HUES48 (cell line): ENCODE results near the gene TPD52L3.

Experiments
- H3K27ac ChIP-seq: one replicate; pipeline ENCODE4 v1.7.0; 2013; ENCODE audit warnings: low read depth, low read length, inconsistent platforms
- H3K27me3 ChIP-seq: 2 replicates; pipeline ENCODE4 v1.6.1; 2013; ENCODE audit warnings: mild to moderate bottlenecking, low read length; ENCODE audit not compliant: control insufficient read depth, insufficient read depth
- H3K36me3 ChIP-seq: 2 replicates; pipeline ENCODE4 v1.6.1; 2013; ENCODE audit warnings: low read length; ENCODE audit not compliant: control insufficient read depth, insufficient read depth
- H3K4me1 ChIP-seq: 2 replicates; pipeline ENCODE4 v1.6.1; 2013; ENCODE audit warnings: mild to moderate bottlenecking, low read length; ENCODE audit not compliant: control insufficient read depth, insufficient read depth
- H3K4me3 ChIP-seq: 2 replicates; pipeline ENCODE4 v1.5.1; 2013; ENCODE audit warnings: mild to moderate bottlenecking, low read depth, low read length
- H3K9ac ChIP-seq: 2 replicates; pipeline ENCODE4 v1.6.1; 2013; ENCODE audit warnings: mild to moderate bottlenecking, low read depth, low read length, moderate library complexity
- H3K9me3 ChIP-seq: 2 replicates; pipeline ENCODE4 v1.6.1; 2013; ENCODE audit warnings: low read length; ENCODE audit not compliant: control insufficient read depth, insufficient read depth

The TPD52L3 gene

GRCh38 chr9:6328103-6328502 is at the start of gene TPD52L3:
TPD52L3 (plus strand) TSS chr9:6328375; CDS start chr9:6328596, 221 bp downstream.
- Histone ChIP-seq H3K9me3 (no peaks in the 10 kb centered on the region), H3K36me3 (no peaks in the 10 kb centered on the region), H3K27me3 (no peaks in the 10 kb centered on the region), H3K4me1 (0 out of 2 replicates have a peak, but pooled peaks cover 2% of the 10 kb centered on the region), H3K4me3 (no peak within 1 kb of the TSS), H3K9ac (no peak within 1 kb of the TSS), H3K27ac (no peak within 1 kb of the TSS)

- Histone ChIP-seq H3K27me3 (no peaks in the 10 kb centered on the region), H3K36me3 (no peaks in the 10 kb centered on the region), H3K27ac (no peak overlapping the region), H3K9me3 (no peaks in the 10 kb centered on the region), H3K4me3 (no peak overlapping the region), H3K9ac (no peak overlapping the region), H3K4me1 (no peaks in the 10 kb centered on the region)
These were observed 26.3 kb upstream of the TPD52L3 start for GRCh38 chr9:6301858-6302257.

GRCh38 chr9:6302417-6302816 is 25.8 kb upstream of the TPD52L3 start:
- Histone ChIP-seq H3K36me3 (no peaks in the 10 kb centered on the region), H3K27ac (no peak overlapping the region), H3K9ac (no peak overlapping the region), H3K4me3 (no peak overlapping the region), H3K27me3 (no peaks in the 10 kb centered on the region), H3K9me3 (no peaks in the 10 kb centered on the region), H3K4me1 (no peaks in the 10 kb centered on the region; the same call in 1 of the 2 replicates)

- Histone ChIP-seq H3K4me1 (peaks cover 6% of the 10 kb centered on the region; the same call in 1 of the 2 replicates), H3K9me3 (no peaks in the 10 kb centered on the region), H3K36me3 (no peaks in the 10 kb centered on the region), H3K4me3 (no peak overlapping the region), H3K27me3 (no peaks in the 10 kb centered on the region), H3K27ac (no peak overlapping the region), H3K9ac (no peak overlapping the region)
These were observed 23.9 kb upstream of the TPD52L3 start for GRCh38 chr9:6304232-6304631.

GRCh38 chr9:6305954-6306563 is 22.1 kb upstream of the TPD52L3 start:
- Histone ChIP-seq H3K36me3 (no peaks in the 10 kb centered on the region), H3K4me3 (no peak overlapping the region), H3K9ac (no peak overlapping the region), H3K9me3 (no peaks in the 10 kb centered on the region), H3K27me3 (no peaks in the 10 kb centered on the region), H3K27ac (no peak overlapping the region), H3K4me1 (peaks cover 6% of the 10 kb centered on the region; the same call in 1 of the 2 replicates)

- Histone ChIP-seq H3K27me3 (no peaks in the 10 kb centered on the region), H3K36me3 (no peaks in the 10 kb centered on the region), H3K9me3 (no peaks in the 10 kb centered on the region), H3K27ac (no peak overlapping the region), H3K4me3 (no peak overlapping the region), H3K9ac (no peak overlapping the region), H3K4me1 (peaks cover 6% of the 10 kb centered on the region; the same call in 1 of the 2 replicates)
These were observed 20.6 kb upstream of the TPD52L3 start for GRCh38 chr9:6307551-6308096.

GRCh38 chr9:6330958-6331634 is 2.9 kb downstream of the TPD52L3 start:
- Histone ChIP-seq H3K4me3 (no peak overlapping the region), H3K9ac (no peak overlapping the region), H3K27ac (no peak overlapping the region), H3K36me3 (no peaks in the 10 kb centered on the region), H3K27me3 (no peaks in the 10 kb centered on the region), H3K4me1 (0 out of 2 replicates have a peak, but pooled peaks cover 2% of the 10 kb centered on the region), H3K9me3 (peaks cover 16% of the 10 kb centered on the region)

- H3K4me3 ChIP-seq: no peak overlapping the region
- H3K9ac ChIP-seq: no peak overlapping the region
- peaks cover 20% of the 10 kb centered on the region for H3K9me3 ChIP-seq
- H3K27ac ChIP-seq: no peak overlapping the region
- no peaks in the 10 kb centered on the region for H3K36me3 ChIP-seq
- H3K27me3 ChIP-seq: no peaks in the 10 kb centered on the region
- H3K4me1 ChIP-seq: 0 out of 2 replicates have a peak, but pooled peaks cover 2% of the 10 kb centered on the region
These were observed 6.1 kb downstream of the TPD52L3 start for GRCh38 chr9:6334305-6334704.

- H3K27ac ChIP-seq: no peak overlapping the region
- no peak overlapping the region for H3K9ac ChIP-seq
- no peaks in the 10 kb centered on the region for H3K27me3 ChIP-seq
- H3K36me3 ChIP-seq: no peaks in the 10 kb centered on the region
- no peak overlapping the region for H3K4me3 ChIP-seq
- H3K4me1 ChIP-seq: no peaks in the 10 kb centered on the region
- no peaks in the 10 kb centered on the region for H3K9me3 ChIP-seq
These were observed 20.6 kb downstream of the TPD52L3 start for GRCh38 chr9:6348766-6349165.

- Histone ChIP-seq H3K9me3 (no peaks in the 10 kb centered on the region), H3K9ac (no peak overlapping the region), H3K27ac (no peak overlapping the region), H3K36me3 (no peaks in the 10 kb centered on the region), H3K4me1 (no peaks in the 10 kb centered on the region), H3K27me3 (no peaks in the 10 kb centered on the region), H3K4me3 (no peak overlapping the region)
These were observed 23.6 kb downstream of the TPD52L3 start for GRCh38 chr9:6351737-6352136.

GRCh38 chr9:6354072-6354686 is 26.0 kb downstream of the TPD52L3 start:
- Histone ChIP-seq H3K9ac (no peak overlapping the region), H3K4me1 (no peaks in the 10 kb centered on the region), H3K4me3 (no peak overlapping the region), H3K27me3 (no peaks in the 10 kb centered on the region), H3K9me3 (no peaks in the 10 kb centered on the region), H3K36me3 (no peaks in the 10 kb centered on the region), H3K27ac (no peak overlapping the region)
